H1 (cell line): ENCODE results near the gene GAS7. TPM values are rescaled to one million over a fixed set of nuclear protein-coding genes. Genes with fewer than 3 reads are reported as not detected.

Experiments
- CTCF ChIA-PET: fragments of 300-600 bp; sonication (Branson Sonifier 250); formaldehyde crosslinking; loops from one replicate; lab custom pipeline; 2021; ENCODE audit not compliant: partially characterized antibody; lab: Charles Lee
- POLR2A ChIA-PET: fragments of 300-600 bp; sonication (Branson Sonifier 250); formaldehyde crosslinking; loops from one replicate; lab custom pipeline; 2021; ENCODE audit warnings: inconsistent platforms; ENCODE audit not compliant: partially characterized antibody; lab: Charles Lee
- DNase-seq, 2 experiments: peaks; one replicate each; pipeline versions ENCODE4 v3.0.0 to v3.0.0-alpha.2; 2010 to 2022; ENCODE audit warnings: low spot score in 2 of 2, low read depth in 1 of 2, mixed read lengths in 1 of 2
- FAIRE-seq: peaks from 2 replicates; lab custom pipeline; 2011; peaks lifted over from hg19 to GRCh38; lab: Jason Lieb, UNC
- H2AFZ ChIP-seq: 2 replicates; pipeline ENCODE4 v1.8.1; 2012; ENCODE audit warnings: low read length, inconsistent platforms
- H2AK5ac ChIP-seq: 2 replicates; pipeline ENCODE4 v1.6.1; 2013; ENCODE audit warnings: low read depth, low read length
- H2BK120ac ChIP-seq: replicated peaks from 2 replicates; pipeline ENCODE3; 2013; ENCODE audit warnings: low read depth, low read length, inconsistent platforms
- H2BK12ac ChIP-seq: 2 replicates; pipeline ENCODE4 v1.6.1; 2013; ENCODE audit warnings: low read depth, low read length
- H2BK15ac ChIP-seq: 2 replicates; pipeline ENCODE4 v1.6.1; 2013; ENCODE audit warnings: low read length
- H2BK20ac ChIP-seq: 2 replicates; pipeline ENCODE4 v1.6.1; 2013; ENCODE audit warnings: low read length
- H2BK5ac ChIP-seq: 2 replicates; pipeline ENCODE4 v1.6.1; 2013; ENCODE audit warnings: low read depth, low read length
- H3K14ac ChIP-seq: 2 replicates; pipeline ENCODE4 v1.6.1; 2013; ENCODE audit warnings: inconsistent platforms; ENCODE audit not compliant: insufficient read length
- H3K18ac ChIP-seq: 2 replicates; pipeline ENCODE4 v1.6.1; 2013; ENCODE audit warnings: low read length; ENCODE audit errors: extremely low read depth
- H3K23ac ChIP-seq: 2 replicates; pipeline ENCODE4 v1.6.1; 2013; ENCODE audit warnings: inconsistent platforms; ENCODE audit not compliant: insufficient read length
- H3K23me2 ChIP-seq: 2 replicates; pipeline ENCODE4 v1.6.1; 2013; ENCODE audit warnings: low read depth, low read length
- H3K27ac ChIP-seq: 2 replicates; pipeline ENCODE4 v1.6.1; 2011; ENCODE audit warnings: low read depth, low read length, inconsistent platforms
- H3K27me3 ChIP-seq, 4 experiments: replicated peaks in 1 of 4; 1 replicate in 1 of 4; 2 replicates in 3 of 4; pipeline versions ENCODE4 v1.6.1 to v1.8.1; 2011 to 2013; ENCODE audit warnings: low read length in 3 of 4, mild to moderate bottlenecking in 3 of 4, inconsistent platforms in 2 of 4, mixed read lengths in 2 of 4, moderate library complexity in 1 of 4; ENCODE audit not compliant: control insufficient read depth in 3 of 4, insufficient read depth in 3 of 4; ENCODE audit errors: extremely low read depth in 1 of 4
- H3K36me3 ChIP-seq, 4 experiments: 2 replicates each; pipeline versions ENCODE4 v1.6.1 to v1.8.1; 2011 to 2013; ENCODE audit warnings: mild to moderate bottlenecking in 4 of 4, low read length in 3 of 4, moderate library complexity in 2 of 4, control low read depth in 1 of 4, inconsistent platforms in 1 of 4; ENCODE audit not compliant: insufficient read depth in 4 of 4, control insufficient read depth in 2 of 4
- H3K4ac ChIP-seq: replicated peaks from 2 replicates; pipeline ENCODE3; 2013; ENCODE audit warnings: low read length, low read depth, mixed read lengths, inconsistent platforms; ENCODE audit not compliant: insufficient read length
- H3K4me1 ChIP-seq, 4 experiments: replicated peaks in 1 of 4; 1 replicate in 1 of 4; 2 replicates in 3 of 4; pipeline versions ENCODE4 v1.6.1 to v1.8.1; 2011 to 2013; ENCODE audit warnings: low read length in 3 of 4, inconsistent platforms in 2 of 4, mixed read lengths in 1 of 4; ENCODE audit not compliant: insufficient read depth in 4 of 4, control insufficient read depth in 3 of 4
- H3K4me2 ChIP-seq, 2 experiments: 2 replicates each; pipeline versions ENCODE4 v1.6.1 to v1.8.1; 2011 to 2013; ENCODE audit warnings: low read depth in 2 of 2, low read length in 2 of 2, control low read depth in 1 of 2, inconsistent platforms in 1 of 2, mild to moderate bottlenecking in 1 of 2; ENCODE audit not compliant: insufficient read depth in 1 of 2
- H3K4me3 ChIP-seq, 4 experiments: fragments of 200-600, 300-600 bp in 1 of 4; sonication (generic), shearing (Covaris generic), sonication (Bioruptor Twin) in 1 of 4; 2 replicates each; pipeline versions ENCODE4 v1.5.1 to v1.8.1; 2011 to 2016; ENCODE audit warnings: low read length in 4 of 4, low read depth in 3 of 4, control low read depth in 2 of 4, inconsistent platforms in 2 of 4, mild to moderate bottlenecking in 2 of 4, mixed read lengths in 1 of 4, moderate library complexity in 1 of 4; ENCODE audit not compliant: insufficient read depth in 2 of 4; ENCODE audit errors: extremely low read depth in 1 of 4
- H3K56ac ChIP-seq: replicated peaks from 2 replicates; pipeline ENCODE3; 2013; ENCODE audit warnings: low read depth, mild to moderate bottlenecking, mixed read lengths, low read length, inconsistent platforms; ENCODE audit not compliant: insufficient read length
- H3K79me1 ChIP-seq: 2 replicates; pipeline ENCODE4 v1.6.1; 2013; ENCODE audit warnings: low read depth, low read length, control low read depth
- H3K79me2 ChIP-seq, 2 experiments: 2 replicates each; pipeline versions ENCODE4 v1.6.1 to v1.8.1; 2012 to 2013; ENCODE audit warnings: low read length in 2 of 2, mild to moderate bottlenecking in 2 of 2, inconsistent platforms in 1 of 2; ENCODE audit not compliant: insufficient read depth in 2 of 2, control insufficient read depth in 1 of 2
- H3K9ac ChIP-seq, 4 experiments: replicated peaks in 1 of 4; 1 replicate in 1 of 4; 2 replicates in 3 of 4; pipeline versions ENCODE4 v1.6.1 to v1.8.1; 2011 to 2013; ENCODE audit warnings: low read depth in 3 of 4, low read length in 3 of 4, control low read depth in 2 of 4, mild to moderate bottlenecking in 2 of 4, moderate library complexity in 2 of 4, inconsistent platforms in 1 of 4; ENCODE audit errors: extremely low read depth in 1 of 4
- H3K9me3 ChIP-seq, 2 experiments: 2 replicates each; pipeline versions ENCODE4 v1.6.1 to v1.8.1; 2012 to 2013; ENCODE audit warnings: mild to moderate bottlenecking in 2 of 2, moderate library complexity in 2 of 2, control low read depth in 1 of 2, inconsistent platforms in 1 of 2, low read depth in 1 of 2, low read length in 1 of 2, mixed read lengths in 1 of 2; ENCODE audit not compliant: insufficient read depth in 2 of 2
- H4K20me1 ChIP-seq, 2 experiments: replicated peaks in 1 of 2; 2 replicates each; pipeline versions ENCODE3 to v1.8.1; 2011 to 2013; ENCODE audit warnings: inconsistent platforms in 2 of 2, low read length in 2 of 2, mild to moderate bottlenecking in 1 of 2; ENCODE audit not compliant: insufficient read depth in 2 of 2, control insufficient read depth in 1 of 2
- H4K5ac ChIP-seq: 2 replicates; pipeline ENCODE4 v1.6.1; 2013; ENCODE audit warnings: low read length, low read depth, mixed read lengths, inconsistent platforms; ENCODE audit not compliant: insufficient read length
- H4K8ac ChIP-seq: 2 replicates; pipeline ENCODE4 v1.8.0; 2013; ENCODE audit warnings: mild to moderate bottlenecking, moderate library complexity, low read length, inconsistent platforms; ENCODE audit not compliant: insufficient read depth; ENCODE audit errors: extremely low read depth
- H4K91ac ChIP-seq: replicated peaks from 2 replicates; pipeline ENCODE3; 2013; ENCODE audit warnings: low read length, mixed read lengths, inconsistent platforms; ENCODE audit not compliant: insufficient read length
- BACH1 ChIP-seq: IDR thresholded peaks from 2 replicates; pipeline ENCODE4 v1.6.1; 2012; ENCODE audit warnings: low read length, improper control_type of control experiment
- CHD2 ChIP-seq: IDR thresholded peaks from 2 replicates; pipeline ENCODE4 v1.6.1; 2012; ENCODE audit warnings: low read length, improper control_type of control experiment
- E2F6 ChIP-seq: IDR thresholded peaks from 2 replicates; pipeline ENCODE4 v1.6.1; 2012; ENCODE audit warnings: inconsistent platforms
- GTF2F1 ChIP-seq: IDR thresholded peaks from 2 replicates; pipeline ENCODE4 v1.6.1; 2012; ENCODE audit warnings: low read depth, low read length, improper control_type of control experiment, borderline replicate concordance
- POLR2A ChIP-seq, 2 experiments: IDR thresholded peaks; 1 replicate in 1 of 2; 2 replicates in 1 of 2; pipeline ENCODE4 v1.6.1; 2011; ENCODE audit warnings: low read depth in 2 of 2, low read length in 2 of 2, mild to moderate bottlenecking in 2 of 2; ENCODE audit errors: control extremely low read depth in 1 of 2
- RAD21 ChIP-seq, 2 experiments: IDR thresholded peaks in 1 of 2; conservative IDR thresholded peaks in 1 of 2; 2 replicates each; pipeline ENCODE4 v1.6.1; 2011; ENCODE audit warnings: low read depth in 2 of 2, low read length in 2 of 2, improper control_type of control experiment in 1 of 2, inconsistent platforms in 1 of 2, mild to moderate bottlenecking in 1 of 2, moderate library complexity in 1 of 2
- SIRT6 ChIP-seq: IDR thresholded peaks from one replicate; pipeline ENCODE4 v1.7.1; 2012; ENCODE audit warnings: low read length, inconsistent platforms
- SIX5 ChIP-seq: IDR thresholded peaks from 2 replicates; pipeline ENCODE4 v1.6.1; 2011; ENCODE audit warnings: mild to moderate bottlenecking, low read depth, low read length
- SP1 ChIP-seq: IDR thresholded peaks from 2 replicates; pipeline ENCODE4 v1.6.1; 2011; ENCODE audit warnings: low read depth, low read length
- TAF7 ChIP-seq: optimal IDR thresholded peaks from 2 replicates; pipeline ENCODE3; 2011; ENCODE audit warnings: low read depth, mild to moderate bottlenecking, inconsistent platforms, low read length, moderate library complexity, borderline replicate concordance
- WGBS, 2 experiments: shearing (Covaris generic) in 1 of 2; methylation state at CpG; one replicate each; pipeline versions ENCODE4 v1.1.6 to v1.1.7; 2013 to 2015; ENCODE audit warnings: low lambda C conversion rate in 2 of 2, mixed read lengths in 2 of 2, inconsistent platforms in 1 of 2, low coverage in 1 of 2, missing lambda C conversion rate in 1 of 2; ENCODE audit not compliant: insufficient replicate concordance in 2 of 2, insufficient coverage in 1 of 2, insufficient read length in 1 of 2; ENCODE audit errors: extremely low coverage in 1 of 2, missing lambda C conversion rate in 1 of 2; 5-methylcytosine and 5-hydroxymethylcytosine counted together
- polyA plus RNA-seq, 7 experiments: library from polyadenylated mRNA; depleted of rRNA in 3 of 7; stranded (reverse) in 5 of 7; unstranded in 2 of 7; fragments of >200 nt in 5 of 7; fragments of 200-250 nt in 2 of 7; gene quantifications; 1 replicate in 5 of 7; 2 replicates in 1 of 7; 4 replicates in 1 of 7; pipeline versions ENCODE4 v1.2.1 to v1.2.3, GENCODE V29; 2011 to 2013; ENCODE audit warnings: missing spikeins in 2 of 7, mixed read lengths in 2 of 7
- total RNA-seq: library from RNA; stranded (reverse); fragmentation: NEBNext Ultra II Directional; extraction: Animal tissue kit (Norgen Biotek cat#: 25700); gene quantifications from 2 replicates; pipeline ENCODE4 v1.2.1, GENCODE V29; 2021

Gene GAS7
- total and polyA plus RNA-seq, 2 of the 8 experiments (the other 6 are each of a cell fraction or from before 2014, with no cell fraction given) = 5.0 to 14.5 TPM

- Histone ChIP-seq H3K36me3 (no peaks in the 10 kb centered on the region), H3K4me2 (no peak overlapping the region), H2AK5ac (no peak overlapping the region), H3K27me3 (no peaks in the 10 kb centered on the region), H2BK20ac (no peak overlapping the region), H3K14ac (no peak overlapping the region), H2BK12ac (no peak overlapping the region), H4K8ac (no peak overlapping the region), H3K79me1 (no peaks in the 10 kb centered on the region), H3K4ac (no peak overlapping the region), H3K23me2 (no peaks in the 10 kb centered on the region), H3K56ac (no peak overlapping the region), H4K91ac (no peak overlapping the region), H3K4me3 (no peak overlapping the region), H3K18ac (no peak overlapping the region), H2BK120ac (no peak overlapping the region), H2BK15ac (no peak overlapping the region), H3K23ac (no peak overlapping the region), H4K5ac (no peak overlapping the region), H3K4me1 (peaks cover 0 to 3% (median 0%) of the 10 kb centered on the region in 4 experiments; a peak in 3 of 7 replicates), H4K20me1 (no peaks in the 10 kb centered on the region), H2AFZ (no peak overlapping the region), H3K9me3 (peaks cover 0 to 2% of the 10 kb centered on the region in 2 experiments; a peak in 2 of 4 replicates), H2BK5ac (no peak overlapping the region), H3K9ac (no peak overlapping the region), H3K79me2 (no peaks in the 10 kb centered on the region), H3K27ac (no peak overlapping the region)
- TF ChIP-seq SIX5 (no peak), POLR2A (IDR thresholded peaks at IDR 0.05; ENCODE audit: control extremely low read depth in 1 of 2, low read depth in 2 of 2, low read length in 2 of 2) (no peak), E2F6 (no peak), TAF7 (no peak), SIRT6 (no peak), BACH1 (no peak), GTF2F1 (no peak), SP1 (no peak), CHD2 (no peak), RAD21 (IDR thresholded peaks at IDR 0.05 in 1 of 2, conservative IDR thresholded peaks at IDR 0.05 in 1 of 2; ENCODE audit: low read depth in 2 of 2, low read length in 2 of 2) (no peak)
- FAIRE-seq = no peak
- POLR2A ChIA-PET = no interaction called here
- WGBS, 2 experiments = 92% methylated on average over 5 of the region's 5 CpGs; no CpG with 5 or more reads in 1 of the 2 experiments
- DNase-seq = no peak
- CTCF ChIA-PET = interaction anchor here (0.6 to 1.2 kb wide), 2 partner anchors 9 to 40 kb away, joined by 3 read pairs; no protein-coding TSS in a partner anchor
These were observed 129.1 kb downstream of the GAS7 start for GRCh38 chr17:10069301-10069700.
